Activated CD8-positive, alpha-beta memory T cell treated with anti-CD3 and anti-CD28 coated beads for 1 hour (primary cell): ENCODE results near the gene RTEL1.

ENCODE experiments used
- DNase-seq, 2 donors: peaks; one replicate each; pipeline ENCODE4 v3.0.0-alpha.2; 2020; ENCODE audit warnings: low read depth in 1 of 2; ENCODE audit errors: extremely low read depth in 1 of 2

The RTEL1 gene

GRCh38 chr20:63698739-63699465 lies 40.8 kb downstream of the RTEL1 start:
- DNase-seq: no peak

GRCh38 chr20:63699466-63700198 lies 41.5 kb downstream of the RTEL1 start:
- DNase-seq: no peak

GRCh38 chr20:63700199-63701050 lies 42.3 kb downstream of the RTEL1 start:
- no peak for DNase-seq

GRCh38 chr20:63701051-63701328 lies 42.9 kb downstream of the RTEL1 start:
- DNase-seq: no peak

GRCh38 chr20:63701329-63702035 lies 43.4 kb downstream of the RTEL1 start:
- DNase-seq: no peak

- DNase-seq: no peak
Observed at GRCh38 chr20:63702036-63702665, 44.0 kb downstream of the RTEL1 start.

- no peak for DNase-seq
Observed at GRCh38 chr20:63702751-63703470, 44.8 kb downstream of the RTEL1 start.

GRCh38 chr20:63703471-63703975 lies 45.4 kb downstream of the RTEL1 start:
- no peak for DNase-seq

GRCh38 chr20:63703976-63704748 lies 46.0 kb downstream of the RTEL1 start:
- DNase-seq: no peak

GRCh38 chr20:63704749-63705117 lies 46.6 kb downstream of the RTEL1 start:
- DNase-seq: no peak

GRCh38 chr20:63705232-63706026 lies 47.3 kb downstream of the RTEL1 start:
- DNase-seq: no peak

- DNase-seq: no peak
Observed at GRCh38 chr20:63706027-63706695, 48.0 kb downstream of the RTEL1 start.

- DNase-seq: peak; percentile 40 to 43
Observed at GRCh38 chr20:63706852-63707557, 48.9 kb downstream of the RTEL1 start.

GRCh38 chr20:63707558-63708300 lies 49.6 kb downstream of the RTEL1 start, which contains the start of the genes ARFRP1 and ZGPAT:
Gene ARFRP1 (minus strand): TSS chr20:63707976. CDS start chr20:63707091, 885 bp downstream.
Gene ZGPAT (plus strand): TSS chr20:63708039. CDS start chr20:63708581, 542 bp downstream.
- DNase-seq: peak; percentile 58 to 81

GRCh38 chr20:63708301-63709148 lies 50.4 kb downstream of the RTEL1 start:
- DNase-seq: no peak
